ENCODE results near the gene LRP1B.

LRP1B gene

GRCh38 chr2:141362311-141362710 is 768.5 kb downstream of the LRP1B start:
- H3K4me1 ChIP-seq (ENCODE audit: low read length), result no peaks in the 10 kb centered on the region
- H3F3A ChIP-seq (ENCODE audit: insufficient read depth, low read length), result no peaks in the 10 kb centered on the region
- H3K79me2 ChIP-seq (ENCODE audit: low read length), result no peaks in the 10 kb centered on the region
- no peak for TF ChIP-seq EZH2 (optimal IDR thresholded peaks at IDR 0.05; ENCODE audit: low read depth, low read length)
- TF ChIP-seq CTCF (IDR thresholded peaks at IDR 0.05; ENCODE audit: low read length), result no peak
- TF ChIP-seq EZH2phosphoT487 (IDR thresholded peaks at IDR 0.05; ENCODE audit: low read length), result no peak
- H3K9me2 ChIP-seq (replicated peaks; ENCODE audit: insufficient read depth, low read length), result no peaks in the 10 kb centered on the region
- H3K4me3 ChIP-seq (ENCODE audit: low read length), result no peak overlapping the region
- H3K27ac ChIP-seq (ENCODE audit: low read length), result no peak overlapping the region
- DNase-seq, result no peak
- no peak overlapping the region for H3K4me2 ChIP-seq (ENCODE audit: low read depth, low read length)
- no peaks in the 10 kb centered on the region; the same call in 1 of the 2 replicates for H4K20me1 ChIP-seq (ENCODE audit: insufficient read depth, low read length)
- no peaks in the 10 kb centered on the region for H3K9me3 ChIP-seq (replicated peaks; ENCODE audit: insufficient read depth, low read length)
- H3K9ac ChIP-seq (ENCODE audit: low read length), result no peak overlapping the region
- H3K27me3 ChIP-seq (replicated peaks; ENCODE audit: insufficient read depth, low read length), result no peaks in the 10 kb centered on the region
- no peak overlapping the region for H2AFZ ChIP-seq (ENCODE audit: low read length)
- H3K36me3 ChIP-seq (replicated peaks; ENCODE audit: insufficient read depth, low read length), result no peaks in the 10 kb centered on the region

- no peaks in the 10 kb centered on the region for H3K79me2 ChIP-seq (ENCODE audit: low read length)
- no peak for DNase-seq
- H3K4me1 ChIP-seq (ENCODE audit: low read length), result no peaks in the 10 kb centered on the region
- H3K9me3 ChIP-seq (replicated peaks; ENCODE audit: insufficient read depth, low read length), result no peaks in the 10 kb centered on the region
- H3K36me3 ChIP-seq (replicated peaks; ENCODE audit: insufficient read depth, low read length), result no peaks in the 10 kb centered on the region
- no peak overlapping the region for H2AFZ ChIP-seq (ENCODE audit: low read length)
- TF ChIP-seq EZH2phosphoT487 (IDR thresholded peaks at IDR 0.05; ENCODE audit: low read length) (no peak), EZH2 (optimal IDR thresholded peaks at IDR 0.05; ENCODE audit: low read depth, low read length) (no peak), CTCF (IDR thresholded peaks at IDR 0.05; ENCODE audit: low read length) (no peak)
- H3K9me2 ChIP-seq (replicated peaks; ENCODE audit: insufficient read depth, low read length), result no peaks in the 10 kb centered on the region
- no peaks in the 10 kb centered on the region for H3F3A ChIP-seq (ENCODE audit: insufficient read depth, low read length)
- H4K20me1 ChIP-seq (ENCODE audit: insufficient read depth, low read length), result no peaks in the 10 kb centered on the region
- H3K9ac ChIP-seq (ENCODE audit: low read length), result no peak overlapping the region
- no peaks in the 10 kb centered on the region for H3K27me3 ChIP-seq (replicated peaks; ENCODE audit: insufficient read depth, low read length)
- H3K4me3 ChIP-seq (ENCODE audit: low read length), result no peak overlapping the region
- no peak overlapping the region for H3K27ac ChIP-seq (ENCODE audit: low read length)
- no peak overlapping the region for H3K4me2 ChIP-seq (ENCODE audit: low read depth, low read length)
Observed at GRCh38 chr2:141348481-141348880, 782.3 kb downstream of the LRP1B start.

- no peak for TF ChIP-seq EZH2phosphoT487 (IDR thresholded peaks at IDR 0.05; ENCODE audit: low read length)
- TF ChIP-seq EZH2 (optimal IDR thresholded peaks at IDR 0.05; ENCODE audit: low read depth, low read length), result no peak
- TF ChIP-seq CTCF (IDR thresholded peaks at IDR 0.05; ENCODE audit: low read length), result no peak
- Histone ChIP-seq H3K4me2 (ENCODE audit: low read depth, low read length) (no peak overlapping the region), H3K36me3 (replicated peaks; ENCODE audit: insufficient read depth, low read length) (no peaks in the 10 kb centered on the region), H3K4me3 (ENCODE audit: low read length) (no peak overlapping the region), H4K20me1 (ENCODE audit: insufficient read depth, low read length) (no peaks in the 10 kb centered on the region), H3K9ac (ENCODE audit: low read length) (no peak overlapping the region), H3K27me3 (replicated peaks; ENCODE audit: insufficient read depth, low read length) (no peaks in the 10 kb centered on the region), H3K4me1 (ENCODE audit: low read length) (no peaks in the 10 kb centered on the region), H2AFZ (ENCODE audit: low read length) (no peak overlapping the region), H3K27ac (ENCODE audit: low read length) (no peak overlapping the region), H3K79me2 (ENCODE audit: low read length) (no peaks in the 10 kb centered on the region), H3K9me3 (replicated peaks; ENCODE audit: insufficient read depth, low read length) (no peaks in the 10 kb centered on the region), H3K9me2 (replicated peaks; ENCODE audit: insufficient read depth, low read length) (no peaks in the 10 kb centered on the region), H3F3A (ENCODE audit: insufficient read depth, low read length) (no peaks in the 10 kb centered on the region)
- no peak for DNase-seq
Observed at GRCh38 chr2:141341444-141341843, 789.4 kb downstream of the LRP1B start.
